Heart left ventricle (tissue), 13 donors: ENCODE measurements around the gene PARD3B.

ENCODE experiments used
- CTCF ChIP-seq, 12 donors: fragments of 200-600 bp; sonication (generic) in 4 of 12; IDR thresholded peaks; one replicate each; pipeline versions ENCODE4 v1.5.0 to v1.8.0; 2018 to 2022; ENCODE audit warnings: antibody characterized with exemption in 12 of 12, mild to moderate bottlenecking in 5 of 12
- POLR2A ChIP-seq, 2 donors: fragments of 450-650 bp; IDR thresholded peaks; one replicate each; pipeline ENCODE4 v1.6.1; 2017; ENCODE audit warnings: antibody characterized with exemption in 2 of 2, mild to moderate bottlenecking in 2 of 2, moderate library complexity in 2 of 2
- donor health status: ischemic (EF 13 %, LVEDD 7.1; RV severe dilation, severe dysfunction).
- donor health status: DM: no; HTN: yes; CAD: no.
- donor health status: DM: no; HTN: no; CAD: no.
- donor health status: ischemic (EF 25% LVEDD 6.9; RV normal size, moderate dysfunction).
- donor health status: ischemic (EF 25% LVEDD 5.7; RV mildly dilated, moderate dysfunction).
- donor health status: ischemic (EF 35%, LVEDD 5.7; RV mildly dilated, moderate dysfunction).
- donor health status: nonischemic (EF 11% LVEDD 7.7; RV severe dilation, severe dysfunction).
- donor health status: DM: yes; HTN: yes; CAD: no.
- donor health status: PGD.
- donor health status: ischemic (EF 29% LVEDD 5.4; RV normal size, mild dysfunction).
- donor health status: nonischemic (EF 23%, LVEDD 6.1; RV moderate dilation, normal function).

GRCh38 chr2:205267323-205267722 is 722.0 kb downstream of the PARD3B start:
- TF ChIP-seq CTCF (IDR thresholded peaks at IDR 0.05) (no peak), POLR2A (IDR thresholded peaks at IDR 0.05) (no peak)
